Measurements from ENCODE around the gene VPS37D.
"Not testable (repeated sequence)": the region's sequence is repeated elsewhere in the genome, so short reads cannot be mapped to it uniquely, and the experiment has no call there.

VPS37D gene

GRCh38 chr7:73706126-73707044 lies 38.8 kb downstream of the VPS37D start:
- DNase-seq: no peak

- DNase-seq: peak; percentile 90
Observed at GRCh38 chr7:73707045-73707631, 39.5 kb downstream of the VPS37D start.

DNA sequence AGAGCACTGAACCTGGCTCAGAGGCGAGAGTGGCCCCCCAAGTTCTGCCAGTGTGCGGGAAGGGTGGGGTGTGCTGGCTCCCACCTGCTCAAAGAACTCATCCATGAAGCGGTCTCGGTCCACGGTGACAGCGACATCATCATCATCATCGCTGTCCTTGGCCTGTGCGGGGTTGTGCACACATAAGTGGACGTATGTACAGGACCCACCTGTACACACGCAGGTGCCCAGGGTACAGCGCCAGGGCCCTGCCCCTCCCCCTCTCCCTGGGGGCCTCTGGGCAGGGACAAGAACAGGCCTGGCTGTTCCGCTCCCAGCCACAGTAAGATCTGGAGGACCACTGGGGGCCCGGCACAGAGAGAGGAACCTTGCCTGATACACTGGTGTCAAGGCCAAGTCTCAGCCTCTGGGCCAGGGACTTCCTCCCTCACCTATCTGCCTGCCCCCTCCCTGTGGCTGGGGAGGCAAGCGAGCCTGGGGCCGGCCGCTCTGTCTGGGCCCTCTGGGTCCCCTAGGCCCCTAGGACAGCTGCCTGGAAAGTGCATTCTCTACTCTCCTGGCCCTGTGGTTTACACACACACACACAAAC lies 41.4 kb downstream of the VPS37D start:
- DNase-seq: no peak

DNA sequence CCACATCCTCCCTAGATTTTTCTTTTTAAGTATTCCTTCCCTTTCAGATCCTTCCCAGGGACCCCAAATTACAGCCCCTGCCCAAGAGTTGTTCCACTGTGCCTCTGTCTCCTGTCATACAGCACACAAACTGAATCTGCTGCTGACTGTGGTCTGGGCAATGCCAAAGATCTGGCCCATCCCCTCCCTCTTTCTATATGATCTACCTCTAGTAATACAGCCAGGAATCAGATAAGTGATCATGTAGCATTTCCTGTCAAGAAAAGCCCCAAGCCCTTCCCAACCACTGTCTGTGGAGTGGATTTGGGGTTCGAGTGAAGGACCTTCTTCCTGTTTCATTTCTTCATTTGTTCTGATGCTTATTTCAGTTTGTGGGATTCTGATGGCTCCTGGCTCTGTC lies 45.1 kb downstream of the VPS37D start:
- no peak for DNase-seq

GRCh38 chr7:73713319-73713718 lies 45.7 kb downstream of the VPS37D start:
- DNase-seq: not testable (repeated sequence)

GRCh38 chr7:73715648-73716317 lies 48.2 kb downstream of the VPS37D start:
- DNase-seq: peak; percentile 94

- DNase-seq: no peak
Observed at GRCh38 chr7:73716318-73716890, 48.8 kb downstream of the VPS37D start.

GRCh38 chr7:73717025-73717807 lies 49.6 kb downstream of the VPS37D start:
- DNase-seq: no peak

- no peak for DNase-seq
Observed at GRCh38 chr7:73717991-73718405, 50.4 kb downstream of the VPS37D start.

DNA sequence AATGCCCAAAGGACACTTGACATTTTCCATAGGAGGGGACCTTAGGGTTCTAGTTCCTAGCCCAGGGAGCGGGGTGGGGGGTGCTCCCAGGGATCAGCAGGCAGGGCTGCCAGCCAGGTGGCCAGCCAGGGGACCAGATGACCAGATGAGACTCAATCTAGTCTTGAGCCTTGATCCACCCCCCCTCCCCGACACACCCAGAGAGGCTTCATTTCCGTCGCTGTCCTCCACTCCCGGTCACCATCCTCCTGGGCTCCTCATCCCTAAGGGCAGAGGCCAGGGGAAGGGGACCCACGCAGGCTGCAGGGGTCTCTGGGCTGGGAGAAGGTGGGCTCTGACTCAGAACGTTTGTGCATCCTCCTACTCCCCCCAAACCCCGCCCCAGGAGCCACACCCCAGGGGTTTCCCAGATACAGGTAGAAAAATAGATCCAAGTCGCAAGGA lies 50.8 kb downstream of the VPS37D start:
- DNase-seq: no peak

- DNase-seq: peak; percentile 58
Observed at GRCh38 chr7:73718905-73719805, 51.5 kb downstream of the VPS37D start, which contains the start of gene STX1A. STX1A (minus strand) TSS chr7:73719669; CDS start chr7:73719631, 38 bp downstream.

DNA sequence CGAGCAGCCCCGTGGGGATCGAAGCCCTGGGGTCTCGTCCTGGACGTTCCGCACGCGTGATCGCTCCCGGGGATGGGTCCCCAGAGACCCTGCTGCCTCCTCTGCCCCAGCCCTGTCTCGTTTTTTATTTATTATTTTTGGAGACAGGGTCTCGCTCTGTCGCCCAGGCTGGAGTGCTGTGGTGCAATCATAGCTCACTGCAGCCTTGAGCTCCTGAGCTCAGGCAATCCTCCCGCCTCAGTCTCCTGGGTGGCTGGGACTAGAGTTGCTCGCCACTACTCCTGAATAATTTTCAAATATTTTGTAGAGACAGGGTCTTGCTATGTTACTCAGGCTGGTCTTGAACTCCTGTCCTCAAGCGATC lies 52.2 kb downstream of the VPS37D start:
- DNase-seq: no peak

GRCh38 chr7:73720443-73720842 lies 52.8 kb downstream of the VPS37D start:
- not testable (repeated sequence) for DNase-seq

DNA sequence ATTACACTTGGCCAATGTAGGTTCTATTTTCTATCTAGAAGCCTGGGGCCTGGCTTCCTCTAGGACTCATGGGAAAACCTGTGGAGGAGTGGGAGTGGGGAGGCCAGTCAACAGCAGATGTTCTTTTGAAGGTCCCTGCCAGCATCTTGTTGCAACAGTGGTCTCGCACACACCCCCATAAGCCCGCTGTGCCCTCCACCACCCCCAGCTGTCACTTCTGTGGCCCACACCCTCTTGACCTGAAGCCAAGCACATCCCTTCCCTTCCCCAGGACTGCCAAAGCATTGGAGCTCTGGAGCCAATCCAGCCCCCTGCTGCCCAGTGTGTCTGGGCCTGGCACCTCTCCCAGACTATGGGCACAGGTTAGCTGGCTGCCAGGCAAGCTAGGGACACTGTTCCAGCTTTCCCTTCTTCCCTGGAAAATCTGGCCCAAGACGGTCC lies 53.8 kb downstream of the VPS37D start:
- no peak for DNase-seq
